Endothelial cell of umbilical vein (primary cell): ENCODE data around the gene GRIA1. TPM values are rescaled to one million over a fixed set of nuclear protein-coding genes. Genes with fewer than 3 reads are reported as not detected.

Source experiments
- BruUV-seq: library from RNA; stranded (reverse); fragments of 400-500 nt; replicated peaks from 2 replicates; lab custom pipeline; 2021; lab: Mats Ljungman, UMichigan
- CTCF ChIA-PET: fragments of 300-600, 350-600 bp; sonication (Branson Sonifier 250); formaldehyde crosslinking; loops from one replicate; lab custom pipeline; 2021; ENCODE audit warnings: antibody characterized with exemption, inconsistent platforms; lab: Charles Lee
- POLR2A ChIA-PET: fragments of 300-600, 350-600 bp; sonication (Branson Sonifier 250); formaldehyde crosslinking; loops from one replicate; lab custom pipeline; 2021; ENCODE audit warnings: antibody characterized with exemption, inconsistent platforms; lab: Charles Lee
- DNase-seq: peaks from one replicate; pipeline ENCODE4 v3.0.0-alpha.2; 2011; ENCODE audit warnings: low read depth, low spot score
- FAIRE-seq: peaks from 2 replicates; lab custom pipeline; 2011; peaks lifted over from hg19 to GRCh38; lab: Jason Lieb, UNC
- H2AFZ ChIP-seq: 2 replicates; pipeline ENCODE4 v1.6.0; 2012; ENCODE audit warnings: low read depth, low read length, control low read depth, inconsistent platforms
- H3K27ac ChIP-seq: 2 replicates; pipeline ENCODE4 v1.5.1; 2011; ENCODE audit warnings: low read depth, mild to moderate bottlenecking, control low read depth, low read length, moderate library complexity; ENCODE audit not compliant: insufficient read depth
- H3K27me3 ChIP-seq, 2 experiments: 2 replicates each; pipeline versions ENCODE4 v1.6.0 to v1.6.1; 2011; ENCODE audit warnings: low read length in 2 of 2, mixed read lengths in 1 of 2; ENCODE audit not compliant: control insufficient read depth in 2 of 2, insufficient read depth in 2 of 2
- H3K36me3 ChIP-seq, 2 experiments: 2 replicates in 1 of 2; 3 replicates in 1 of 2; pipeline ENCODE4 v1.5.1; 2011; ENCODE audit warnings: low read length in 2 of 2, mild to moderate bottlenecking in 1 of 2, moderate library complexity in 1 of 2; ENCODE audit not compliant: control insufficient read depth in 2 of 2, insufficient read depth in 2 of 2; ENCODE audit errors: extremely low read depth in 1 of 2
- H3K4me1 ChIP-seq: 3 replicates; pipeline ENCODE4 v1.5.1; 2011; ENCODE audit warnings: mild to moderate bottlenecking, low read length; ENCODE audit not compliant: control insufficient read depth, insufficient read depth; ENCODE audit errors: extremely low read depth
- H3K4me2 ChIP-seq: 2 replicates; pipeline ENCODE4 v1.6.1; 2011; ENCODE audit warnings: low read length, control low read depth, mixed read lengths; ENCODE audit not compliant: insufficient read depth
- H3K4me3 ChIP-seq, 3 experiments: fragments of 200-600 bp in 1 of 3; sonication (generic), shearing (Covaris generic) in 1 of 3; replicated peaks in 1 of 3; 2 replicates each; pipeline ENCODE4 v1.5.1; 2011 to 2016; ENCODE audit warnings: control low read depth in 3 of 3, low read length in 3 of 3, mild to moderate bottlenecking in 2 of 3, inconsistent platforms in 1 of 3, low read depth in 1 of 3, moderate library complexity in 1 of 3; ENCODE audit not compliant: insufficient read depth in 1 of 3
- H3K79me2 ChIP-seq: 2 replicates; pipeline ENCODE4 v1.6.0; 2012; ENCODE audit warnings: low read length, inconsistent platforms; ENCODE audit not compliant: control insufficient read depth, insufficient read depth
- H3K9ac ChIP-seq: replicated peaks from 2 replicates; pipeline ENCODE3; 2011; ENCODE audit warnings: low read length, control low read depth; ENCODE audit not compliant: insufficient read depth; ENCODE audit errors: extremely low read depth
- H3K9me1 ChIP-seq: replicated peaks from 3 replicates; pipeline ENCODE4 v1.6.0; 2011; ENCODE audit warnings: mild to moderate bottlenecking, low read length; ENCODE audit not compliant: control insufficient read depth, insufficient read depth; ENCODE audit errors: extremely low read depth
- H3K9me3 ChIP-seq: replicated peaks from 2 replicates; pipeline ENCODE4 v1.5.1; 2012; ENCODE audit warnings: low read length, inconsistent platforms; ENCODE audit not compliant: control insufficient read depth, insufficient read depth
- H4K20me1 ChIP-seq: replicated peaks from 2 replicates; pipeline ENCODE3; 2011; ENCODE audit warnings: mild to moderate bottlenecking, low read length; ENCODE audit not compliant: control insufficient read depth, insufficient read depth; ENCODE audit errors: extremely low read depth
- CTCF ChIP-seq, 2 donors: IDR thresholded peaks; 1 replicate in 1 of 2; 2 replicates in 1 of 2; pipeline ENCODE4 v1.5.1; 2011; ENCODE audit warnings: low read length in 2 of 2, mild to moderate bottlenecking in 2 of 2, moderate library complexity in 2 of 2, control low read depth in 1 of 2, inconsistent platforms in 1 of 2, low read depth in 1 of 2; ENCODE audit not compliant: insufficient read depth in 1 of 2; ENCODE audit errors: extremely low read depth in 1 of 2
- EZH2 ChIP-seq: IDR thresholded peaks from 2 replicates; pipeline ENCODE4 v1.6.1; 2012; ENCODE audit warnings: borderline replicate concordance, low read depth, mild to moderate bottlenecking, moderate library complexity, low read length, inconsistent platforms; ENCODE audit not compliant: severe bottlenecking
- FOS ChIP-seq: IDR thresholded peaks from 2 replicates; pipeline ENCODE4 v1.6.1; 2011; ENCODE audit warnings: mild to moderate bottlenecking, low read length, moderate library complexity, borderline replicate concordance; ENCODE audit not compliant: insufficient read depth
- GATA2 ChIP-seq: IDR thresholded peaks from 2 replicates; pipeline ENCODE4 v1.7.0; 2011; ENCODE audit warnings: low read depth, mild to moderate bottlenecking, moderate library complexity, mixed read lengths, low read length; ENCODE audit not compliant: insufficient read length, insufficient read depth
- JUN ChIP-seq: IDR thresholded peaks from 2 replicates; pipeline ENCODE4 v1.6.1; 2011; ENCODE audit warnings: borderline replicate concordance, low read depth; ENCODE audit not compliant: insufficient read length, insufficient read depth
- MAX ChIP-seq: IDR thresholded peaks from 2 replicates; pipeline ENCODE4 v1.6.1; 2011; ENCODE audit not compliant: insufficient read depth, insufficient read length
- MYC ChIP-seq: IDR thresholded peaks from one replicate; pipeline ENCODE4 v1.6.1; 2011; ENCODE audit warnings: mild to moderate bottlenecking, low read depth, low read length
- POLR2A ChIP-seq: IDR thresholded peaks from 2 replicates; pipeline ENCODE4 v1.6.1; 2012; ENCODE audit warnings: low read depth, mild to moderate bottlenecking, control low read depth, low read length
- POLR2AphosphoS5 ChIP-seq: IDR thresholded peaks from 2 replicates; pipeline ENCODE4 v1.6.1; 2012; ENCODE audit warnings: low read depth, mild to moderate bottlenecking, control low read depth, low read length, moderate library complexity; ENCODE audit not compliant: insufficient read depth
- dilution Hi-C: fragments of 300-500 bp; cut with MboI; formaldehyde crosslinking; loops from one replicate; pipeline ENCODE4 v1.15.0; 2019; ENCODE audit warnings: low sequenced_read_pairs; ENCODE audit not compliant: extremely low pct_ligation_motif_present
- intact Hi-C: fragments of 100-400 bp; cut with micrococcal nuclease; formaldehyde crosslinking; loops from one replicate; pipeline ENCODE4 v1.10.0; 2022
- polyA plus RNA-seq, 4 experiments: library from polyadenylated mRNA; depleted of rRNA in 3 of 4; stranded (reverse) in 3 of 4; unstranded in 1 of 4; fragments of >200 nt; gene quantifications; 2 replicates each; pipeline versions ENCODE4 v1.2.1 to v1.2.3, GENCODE V29; 2011 to 2012; ENCODE audit warnings: missing spikeins in 1 of 4
- total RNA-seq: library from RNA; stranded (reverse); gene quantifications from 2 replicates; pipeline ENCODE4 v1.2.3, GENCODE V29; 2021

GRIA1 gene
- total and polyA plus RNA-seq, 2 donors (not counting 3 experiments of a cell fraction or from before 2014, with no cell fraction given) = not detected

- TF ChIP-seq FOS = no peak
- no peak for TF ChIP-seq CTCF (IDR thresholded peaks at IDR 0.05; ENCODE audit: extremely low read depth in 1 of 2, insufficient read depth in 1 of 2, low read depth in 1 of 2, low read length in 2 of 2)
- TF ChIP-seq JUN = no peak
- TF ChIP-seq POLR2AphosphoS5 = no peak
- TF ChIP-seq MAX = no peak
- TF ChIP-seq EZH2 = no peak
- TF ChIP-seq GATA2 = no peak
- no peak for TF ChIP-seq MYC
- no peak for TF ChIP-seq POLR2A
- Histone ChIP-seq H3K9me1 (no peaks in the 10 kb centered on the region), H2AFZ (no peak overlapping the region), H3K4me2 (no peak overlapping the region), H3K27me3 (no peaks in the 10 kb centered on the region), H3K9ac (no peak overlapping the region), H3K9me3 (no peaks in the 10 kb centered on the region), H3K4me3 (no peak overlapping the region), H3K36me3 (no peaks in the 10 kb centered on the region), H4K20me1 (no peaks in the 10 kb centered on the region), H3K79me2 (no peaks in the 10 kb centered on the region), H3K27ac (no peak overlapping the region), H3K4me1 (peaks cover 6% of the 10 kb centered on the region)
- POLR2A ChIA-PET = no interaction called here
- no TSS peak for BruUV-seq
- dilution Hi-C loops = no loop called here
- DNase-seq (no peak), FAIRE-seq (no peak)
- intact Hi-C loops = no loop called here
- CTCF ChIA-PET = no interaction called here
These were observed 122.7 kb downstream of the GRIA1 start for GRCh38 chr5:153613144-153613543.
